Parathyroid adenoma (tissue), 2 donors: Measurements from ENCODE around the gene SLC12A7.
A peak's percentile ranks its signal among the peaks of the same experiment; 100 is the strongest.

Experiments used
- H2AFZ ChIP-seq: fragments of 300-600 bp; sonication (generic); one replicate; pipeline ENCODE4 v1.7.0; 2017; ENCODE audit warnings: antibody characterized with exemption, mild to moderate bottlenecking
- H3K27ac ChIP-seq: fragments of 300-600 bp; sonication (generic); one replicate; pipeline ENCODE4 v1.7.0; 2017
- H3K27me3 ChIP-seq: fragments of 300-600 bp; sonication (generic); one replicate; pipeline ENCODE4 v1.7.0; 2017; ENCODE audit warnings: low read length; ENCODE audit not compliant: control insufficient read depth, insufficient read depth
- H3K36me3 ChIP-seq: fragments of 300-600 bp; sonication (generic); one replicate; pipeline ENCODE4 v1.7.0; 2017; ENCODE audit warnings: low read length; ENCODE audit not compliant: control insufficient read depth, insufficient read depth
- H3K4me1 ChIP-seq: fragments of 300-600 bp; sonication (generic); one replicate; pipeline ENCODE4 v1.7.0; 2017; ENCODE audit warnings: control low read depth
- H3K4me2 ChIP-seq: fragments of 300-600 bp; sonication (generic); one replicate; pipeline ENCODE4 v1.7.0; 2017; ENCODE audit warnings: low read length
- H3K4me3 ChIP-seq: fragments of 300-600 bp; sonication (generic); one replicate; pipeline ENCODE4 v1.7.0; 2017; ENCODE audit warnings: low read depth, low read length
- H3K79me2 ChIP-seq: fragments of 300-600 bp; sonication (generic); one replicate; pipeline ENCODE4 v1.7.0; 2017; ENCODE audit warnings: control low read depth
- H3K9ac ChIP-seq: fragments of 300-600 bp; sonication (generic); one replicate; pipeline ENCODE4 v1.7.0; 2017; ENCODE audit warnings: mild to moderate bottlenecking
- H3K9me3 ChIP-seq: fragments of 300-600 bp; sonication (generic); one replicate; pipeline ENCODE4 v1.7.0; 2017; ENCODE audit warnings: low read length; ENCODE audit not compliant: control insufficient read depth
- TF ChIP-seq, protein P1 (sequence below): fragments of 300-600 bp; sonication (generic); IDR thresholded peaks from one replicate; pipeline ENCODE4 v1.7.0; 2017; ENCODE audit warnings: antibody characterized with exemption, mild to moderate bottlenecking
- donor health status: primary hyperparathyroidism.

The SLC12A7 gene

DNA sequence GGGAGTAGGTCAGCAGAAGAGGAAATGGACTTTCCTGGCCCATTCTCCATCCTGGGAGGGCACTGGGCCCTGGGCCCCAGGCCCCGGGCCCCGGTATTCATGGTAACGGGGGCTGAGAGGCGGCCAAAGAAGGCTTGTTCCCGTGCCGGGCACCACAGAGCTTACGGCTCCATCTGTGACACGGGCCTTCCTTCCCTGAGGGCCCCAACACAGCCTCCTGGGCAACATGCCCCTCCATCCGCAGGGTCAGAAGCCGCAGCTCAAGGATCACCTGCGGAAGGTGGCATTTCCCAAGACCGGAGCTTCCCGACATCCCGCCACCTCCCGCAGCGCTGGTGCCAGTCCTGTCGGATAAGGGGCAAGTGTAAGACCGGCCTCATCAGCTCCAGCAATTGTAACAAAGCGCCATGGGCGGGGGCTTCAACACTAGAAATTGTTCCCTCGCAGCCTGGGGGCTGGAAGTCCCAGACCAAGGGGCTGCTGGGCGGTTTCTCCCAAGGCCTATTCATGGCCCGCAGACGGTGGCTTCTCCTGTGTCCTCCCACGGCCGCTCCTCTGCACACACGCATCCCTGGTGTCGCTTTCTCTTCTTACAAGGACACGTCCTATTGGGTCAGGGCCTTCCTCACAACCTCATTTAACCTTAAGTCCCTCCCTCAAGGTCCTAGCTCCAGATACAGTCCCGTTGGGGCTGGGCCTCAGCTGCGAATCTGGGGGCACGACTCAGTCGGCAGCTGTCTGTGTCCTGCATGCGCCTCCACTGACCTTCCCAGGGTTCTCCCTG lies 31.2 kb upstream of the SLC12A7 start:
- no peak overlapping the region for H3K4me3 ChIP-seq
- no peaks in the 10 kb centered on the region for H3K79me2 ChIP-seq
- H3K27me3 ChIP-seq: no peaks in the 10 kb centered on the region
- no peak overlapping the region for H3K4me2 ChIP-seq
- H3K36me3 ChIP-seq: no peaks in the 10 kb centered on the region
- H3K9ac ChIP-seq: no peak overlapping the region
- H3K4me1 ChIP-seq: no peaks in the 10 kb centered on the region
- no peaks in the 10 kb centered on the region for H3K9me3 ChIP-seq
- H3K27ac ChIP-seq: no peak overlapping the region
- TF ChIP-seq, protein P1, sequence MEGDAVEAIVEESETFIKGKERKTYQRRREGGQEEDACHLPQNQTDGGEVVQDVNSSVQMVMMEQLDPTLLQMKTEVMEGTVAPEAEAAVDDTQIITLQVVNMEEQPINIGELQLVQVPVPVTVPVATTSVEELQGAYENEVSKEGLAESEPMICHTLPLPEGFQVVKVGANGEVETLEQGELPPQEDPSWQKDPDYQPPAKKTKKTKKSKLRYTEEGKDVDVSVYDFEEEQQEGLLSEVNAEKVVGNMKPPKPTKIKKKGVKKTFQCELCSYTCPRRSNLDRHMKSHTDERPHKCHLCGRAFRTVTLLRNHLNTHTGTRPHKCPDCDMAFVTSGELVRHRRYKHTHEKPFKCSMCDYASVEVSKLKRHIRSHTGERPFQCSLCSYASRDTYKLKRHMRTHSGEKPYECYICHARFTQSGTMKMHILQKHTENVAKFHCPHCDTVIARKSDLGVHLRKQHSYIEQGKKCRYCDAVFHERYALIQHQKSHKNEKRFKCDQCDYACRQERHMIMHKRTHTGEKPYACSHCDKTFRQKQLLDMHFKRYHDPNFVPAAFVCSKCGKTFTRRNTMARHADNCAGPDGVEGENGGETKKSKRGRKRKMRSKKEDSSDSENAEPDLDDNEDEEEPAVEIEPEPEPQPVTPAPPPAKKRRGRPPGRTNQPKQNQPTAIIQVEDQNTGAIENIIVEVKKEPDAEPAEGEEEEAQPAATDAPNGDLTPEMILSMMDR: no peak
- no peak overlapping the region for H2AFZ ChIP-seq

DNA sequence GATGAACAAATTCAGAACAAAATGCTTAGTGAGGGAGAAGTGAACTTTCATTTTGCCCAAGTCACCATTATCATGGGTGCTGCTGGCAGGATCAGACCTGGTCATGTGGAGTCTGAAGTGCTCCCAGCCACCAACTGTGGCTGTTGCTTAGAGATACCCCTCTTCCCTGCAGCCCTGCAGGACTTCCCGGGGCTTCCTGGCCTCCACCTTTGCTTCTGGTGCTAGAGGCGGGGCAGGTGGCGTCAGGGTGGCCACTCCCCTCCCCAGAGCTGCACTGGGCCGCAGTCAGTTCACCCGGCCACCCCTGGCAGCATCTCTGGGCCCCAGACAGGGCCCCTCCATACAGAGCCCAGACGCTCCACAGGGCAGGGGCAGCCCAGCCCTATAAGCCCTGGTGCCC lies 30.0 kb upstream of the SLC12A7 start:
- H3K4me3 ChIP-seq: no peak overlapping the region
- H3K9me3 ChIP-seq: no peaks in the 10 kb centered on the region
- H3K27me3 ChIP-seq: no peaks in the 10 kb centered on the region
- H3K36me3 ChIP-seq: no peaks in the 10 kb centered on the region
- no peak overlapping the region for H3K27ac ChIP-seq
- H3K9ac ChIP-seq: no peak overlapping the region
- no peaks in the 10 kb centered on the region for H3K79me2 ChIP-seq
- no peak overlapping the region for H2AFZ ChIP-seq
- H3K4me2 ChIP-seq: no peak overlapping the region
- TF ChIP-seq, protein P1: no peak
- H3K4me1 ChIP-seq: no peaks in the 10 kb centered on the region

DNA sequence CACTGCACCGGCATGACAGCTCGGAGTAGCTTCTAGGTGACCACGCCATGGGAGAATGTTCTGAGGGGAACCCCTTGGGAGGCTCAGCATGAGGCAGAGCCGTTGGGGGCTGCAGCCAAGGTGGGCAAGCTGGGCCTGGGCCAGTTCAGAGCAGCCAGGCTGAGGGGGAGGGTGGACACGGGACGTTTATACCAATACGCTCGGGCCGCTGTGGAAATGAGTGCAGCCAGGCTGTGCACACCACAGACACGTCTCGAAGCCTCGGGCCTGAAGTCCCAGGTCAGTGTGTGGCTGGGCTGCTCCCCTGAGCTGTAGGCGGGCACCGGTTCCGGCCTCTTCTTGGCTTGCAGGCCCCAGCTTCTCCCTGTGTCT lies 28.9 kb upstream of the SLC12A7 start:
- Histone ChIP-seq H3K27ac (no peak overlapping the region), H3K9me3 (no peaks in the 10 kb centered on the region), H3K9ac (no peak overlapping the region), H3K4me2 (no peak overlapping the region), H3K4me1 (no peaks in the 10 kb centered on the region), H2AFZ (no peak overlapping the region), H3K36me3 (no peaks in the 10 kb centered on the region), H3K27me3 (no peaks in the 10 kb centered on the region), H3K79me2 (no peaks in the 10 kb centered on the region), H3K4me3 (no peak overlapping the region)
- TF ChIP-seq, protein P1: no peak

DNA sequence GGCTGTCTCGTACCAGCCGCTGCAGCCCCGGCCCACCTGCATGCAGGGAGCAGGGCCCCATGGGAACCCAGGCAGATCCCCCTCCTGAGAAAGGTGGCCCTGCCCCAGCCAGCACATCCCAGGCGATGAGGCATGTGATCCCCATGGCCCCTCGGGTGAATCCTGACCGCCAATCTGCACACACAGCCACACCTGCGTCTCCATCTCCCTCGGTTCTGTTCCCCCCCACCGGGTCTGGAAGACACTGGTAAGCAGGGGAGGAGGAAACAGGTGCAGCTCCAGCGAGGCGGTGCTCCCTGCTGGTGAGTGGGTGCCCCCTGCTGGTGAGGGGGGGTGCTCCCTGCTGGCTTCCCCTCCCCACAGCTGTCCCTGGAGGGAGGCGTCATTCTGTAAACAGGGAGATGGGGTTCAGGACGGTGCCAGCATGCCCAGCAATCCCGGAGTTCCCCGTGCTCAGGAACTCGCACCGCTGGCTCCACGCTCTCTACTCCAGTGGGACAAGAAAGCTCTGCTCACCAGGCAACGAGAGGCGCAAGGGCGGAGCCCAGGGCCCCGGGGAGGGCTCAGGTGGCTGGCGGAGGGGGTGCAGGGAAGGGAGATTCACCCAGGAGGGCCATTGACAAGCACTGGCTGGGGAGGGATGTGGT lies 28.4 kb upstream of the SLC12A7 start:
- TF ChIP-seq, protein P1: peak; percentile 90

More for the DNA sequence above, 28.4 kb upstream of the SLC12A7 start:
- Histone ChIP-seq H3K79me2 (no peaks in the 10 kb centered on the region), H3K4me1 (no peaks in the 10 kb centered on the region), H3K9ac (no peak overlapping the region), H3K36me3 (no peaks in the 10 kb centered on the region), H3K9me3 (no peaks in the 10 kb centered on the region), H3K27ac (no peak overlapping the region), H3K4me2 (no peak overlapping the region), H2AFZ (no peak overlapping the region), H3K27me3 (no peaks in the 10 kb centered on the region), H3K4me3 (no peak overlapping the region)
